Endothelial cell of umbilical vein (primary cell): ENCODE results near the gene TRIM2. TPM values are rescaled to one million over a fixed set of nuclear protein-coding genes. Genes with fewer than 3 reads are reported as not detected.

Experiments
- BruUV-seq: library from RNA; stranded (reverse); fragments of 400-500 nt; replicated peaks from 2 replicates; lab custom pipeline; 2021; lab: Mats Ljungman, UMichigan
- CTCF ChIA-PET: fragments of 300-600, 350-600 bp; sonication (Branson Sonifier 250); formaldehyde crosslinking; loops from one replicate; lab custom pipeline; 2021; ENCODE audit warnings: antibody characterized with exemption, inconsistent platforms; lab: Charles Lee
- POLR2A ChIA-PET: fragments of 300-600, 350-600 bp; sonication (Branson Sonifier 250); formaldehyde crosslinking; loops from one replicate; lab custom pipeline; 2021; ENCODE audit warnings: antibody characterized with exemption, inconsistent platforms; lab: Charles Lee
- DNase-seq: peaks from one replicate; pipeline ENCODE4 v3.0.0-alpha.2; 2011; ENCODE audit warnings: low read depth, low spot score
- FAIRE-seq: peaks from 2 replicates; lab custom pipeline; 2011; peaks lifted over from hg19 to GRCh38; lab: Jason Lieb, UNC
- H2AFZ ChIP-seq: 2 replicates; pipeline ENCODE4 v1.6.0; 2012; ENCODE audit warnings: low read depth, low read length, control low read depth, inconsistent platforms
- H3K27ac ChIP-seq: 2 replicates; pipeline ENCODE4 v1.5.1; 2011; ENCODE audit warnings: low read depth, mild to moderate bottlenecking, control low read depth, low read length, moderate library complexity; ENCODE audit not compliant: insufficient read depth
- H3K27me3 ChIP-seq, 2 experiments: 2 replicates each; pipeline versions ENCODE4 v1.6.0 to v1.6.1; 2011; ENCODE audit warnings: low read length in 2 of 2, mixed read lengths in 1 of 2; ENCODE audit not compliant: control insufficient read depth in 2 of 2, insufficient read depth in 2 of 2
- H3K36me3 ChIP-seq, 2 experiments: 2 replicates in 1 of 2; 3 replicates in 1 of 2; pipeline ENCODE4 v1.5.1; 2011; ENCODE audit warnings: low read length in 2 of 2, mild to moderate bottlenecking in 1 of 2, moderate library complexity in 1 of 2; ENCODE audit not compliant: control insufficient read depth in 2 of 2, insufficient read depth in 2 of 2; ENCODE audit errors: extremely low read depth in 1 of 2
- H3K4me1 ChIP-seq: 3 replicates; pipeline ENCODE4 v1.5.1; 2011; ENCODE audit warnings: mild to moderate bottlenecking, low read length; ENCODE audit not compliant: control insufficient read depth, insufficient read depth; ENCODE audit errors: extremely low read depth
- H3K4me2 ChIP-seq: 2 replicates; pipeline ENCODE4 v1.6.1; 2011; ENCODE audit warnings: low read length, control low read depth, mixed read lengths; ENCODE audit not compliant: insufficient read depth
- H3K4me3 ChIP-seq, 3 experiments: fragments of 200-600 bp in 1 of 3; sonication (generic), shearing (Covaris generic) in 1 of 3; replicated peaks in 1 of 3; 2 replicates each; pipeline ENCODE4 v1.5.1; 2011 to 2016; ENCODE audit warnings: control low read depth in 3 of 3, low read length in 3 of 3, mild to moderate bottlenecking in 2 of 3, inconsistent platforms in 1 of 3, low read depth in 1 of 3, moderate library complexity in 1 of 3; ENCODE audit not compliant: insufficient read depth in 1 of 3
- H3K79me2 ChIP-seq: 2 replicates; pipeline ENCODE4 v1.6.0; 2012; ENCODE audit warnings: low read length, inconsistent platforms; ENCODE audit not compliant: control insufficient read depth, insufficient read depth
- H3K9ac ChIP-seq: replicated peaks from 2 replicates; pipeline ENCODE3; 2011; ENCODE audit warnings: low read length, control low read depth; ENCODE audit not compliant: insufficient read depth; ENCODE audit errors: extremely low read depth
- H3K9me1 ChIP-seq: replicated peaks from 3 replicates; pipeline ENCODE4 v1.6.0; 2011; ENCODE audit warnings: mild to moderate bottlenecking, low read length; ENCODE audit not compliant: control insufficient read depth, insufficient read depth; ENCODE audit errors: extremely low read depth
- H3K9me3 ChIP-seq: replicated peaks from 2 replicates; pipeline ENCODE4 v1.5.1; 2012; ENCODE audit warnings: low read length, inconsistent platforms; ENCODE audit not compliant: control insufficient read depth, insufficient read depth
- H4K20me1 ChIP-seq: replicated peaks from 2 replicates; pipeline ENCODE3; 2011; ENCODE audit warnings: mild to moderate bottlenecking, low read length; ENCODE audit not compliant: control insufficient read depth, insufficient read depth; ENCODE audit errors: extremely low read depth
- EZH2 ChIP-seq: IDR thresholded peaks from 2 replicates; pipeline ENCODE4 v1.6.1; 2012; ENCODE audit warnings: borderline replicate concordance, low read depth, mild to moderate bottlenecking, moderate library complexity, low read length, inconsistent platforms; ENCODE audit not compliant: severe bottlenecking
- FOS ChIP-seq: IDR thresholded peaks from 2 replicates; pipeline ENCODE4 v1.6.1; 2011; ENCODE audit warnings: mild to moderate bottlenecking, low read length, moderate library complexity, borderline replicate concordance; ENCODE audit not compliant: insufficient read depth
- GATA2 ChIP-seq: IDR thresholded peaks from 2 replicates; pipeline ENCODE4 v1.7.0; 2011; ENCODE audit warnings: low read depth, mild to moderate bottlenecking, moderate library complexity, mixed read lengths, low read length; ENCODE audit not compliant: insufficient read length, insufficient read depth
- JUN ChIP-seq: IDR thresholded peaks from 2 replicates; pipeline ENCODE4 v1.6.1; 2011; ENCODE audit warnings: borderline replicate concordance, low read depth; ENCODE audit not compliant: insufficient read length, insufficient read depth
- MYC ChIP-seq: IDR thresholded peaks from one replicate; pipeline ENCODE4 v1.6.1; 2011; ENCODE audit warnings: mild to moderate bottlenecking, low read depth, low read length
- POLR2A ChIP-seq: IDR thresholded peaks from 2 replicates; pipeline ENCODE4 v1.6.1; 2012; ENCODE audit warnings: low read depth, mild to moderate bottlenecking, control low read depth, low read length
- POLR2AphosphoS5 ChIP-seq: IDR thresholded peaks from 2 replicates; pipeline ENCODE4 v1.6.1; 2012; ENCODE audit warnings: low read depth, mild to moderate bottlenecking, control low read depth, low read length, moderate library complexity; ENCODE audit not compliant: insufficient read depth
- dilution Hi-C: fragments of 300-500 bp; cut with MboI; formaldehyde crosslinking; loops from one replicate; pipeline ENCODE4 v1.15.0; 2019; ENCODE audit warnings: low sequenced_read_pairs; ENCODE audit not compliant: extremely low pct_ligation_motif_present
- intact Hi-C: fragments of 100-400 bp; cut with micrococcal nuclease; formaldehyde crosslinking; loops from one replicate; pipeline ENCODE4 v1.10.0; 2022
- polyA plus RNA-seq, 4 experiments: library from polyadenylated mRNA; depleted of rRNA in 3 of 4; stranded (reverse) in 3 of 4; unstranded in 1 of 4; fragments of >200 nt; gene quantifications; 2 replicates each; pipeline versions ENCODE4 v1.2.1 to v1.2.3, GENCODE V29; 2011 to 2012; ENCODE audit warnings: missing spikeins in 1 of 4
- total RNA-seq: library from RNA; stranded (reverse); gene quantifications from 2 replicates; pipeline ENCODE4 v1.2.3, GENCODE V29; 2021
- TF ChIP-seq, protein P1 (sequence below): IDR thresholded peaks from 2 replicates; pipeline ENCODE4 v1.6.1; 2011; ENCODE audit not compliant: insufficient read depth, insufficient read length
- TF ChIP-seq, protein P2 (sequence below), 2 donors: IDR thresholded peaks; 1 replicate in 1 of 2; 2 replicates in 1 of 2; pipeline ENCODE4 v1.5.1; 2011; ENCODE audit warnings: low read length in 2 of 2, mild to moderate bottlenecking in 2 of 2, moderate library complexity in 2 of 2, control low read depth in 1 of 2, inconsistent platforms in 1 of 2, low read depth in 1 of 2; ENCODE audit not compliant: insufficient read depth in 1 of 2; ENCODE audit errors: extremely low read depth in 1 of 2

The TRIM2 gene
- total and polyA plus RNA-seq, 2 donors (not counting 3 experiments of a cell fraction or from before 2014, with no cell fraction given), result 6.8 to 19.7 TPM

DNA sequence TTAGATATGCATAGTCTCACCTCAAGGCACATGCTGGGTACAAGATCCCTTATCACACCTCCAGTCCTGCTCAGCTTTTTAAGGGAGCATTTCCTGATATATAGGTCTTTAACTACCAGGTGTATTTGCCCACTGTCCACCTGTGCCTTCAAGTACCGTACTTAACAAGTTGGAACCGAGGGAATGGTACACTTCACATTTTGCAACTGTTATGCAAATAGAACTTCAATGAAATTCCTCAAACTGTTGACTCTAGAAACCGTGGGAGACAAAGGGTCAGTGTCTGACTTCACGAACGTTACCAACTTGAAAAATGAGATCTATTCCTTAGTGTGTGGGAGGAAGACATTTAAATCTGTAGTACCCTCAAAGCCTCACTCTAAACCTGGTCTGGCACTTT lies 5.2 kb downstream of the TRIM2 start:
- Histone ChIP-seq H3K27ac (no peak overlapping the region), H4K20me1 (no peaks in the 10 kb centered on the region), H3K9me1 (no peaks in the 10 kb centered on the region), H3K4me2 (no peak overlapping the region), H3K27me3 (peaks cover 5 to 8% of the 10 kb centered on the region in 2 experiments), H3K79me2 (no peaks in the 10 kb centered on the region), H3K4me1 (no peaks in the 10 kb centered on the region), H3K9ac (no peak overlapping the region), H2AFZ (no peak overlapping the region), H3K36me3 (no peaks in the 10 kb centered on the region), H3K9me3 (no peaks in the 10 kb centered on the region), H3K4me3 (no peak overlapping the region)
- ChIA-PET POLR2A (no interaction called here), CTCF (no interaction called here)
- dilution Hi-C loops, result no loop called here
- DNase-seq (no peak), FAIRE-seq (no peak)
- TF ChIP-seq EZH2 (no peak), POLR2AphosphoS5 (no peak), FOS (no peak), POLR2A (no peak), MYC (no peak), JUN (no peak), GATA2 (no peak)
- TF ChIP-seq, protein P1, sequence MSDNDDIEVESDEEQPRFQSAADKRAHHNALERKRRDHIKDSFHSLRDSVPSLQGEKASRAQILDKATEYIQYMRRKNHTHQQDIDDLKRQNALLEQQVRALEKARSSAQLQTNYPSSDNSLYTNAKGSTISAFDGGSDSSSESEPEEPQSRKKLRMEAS, result no peak
- TF ChIP-seq, protein P2, sequence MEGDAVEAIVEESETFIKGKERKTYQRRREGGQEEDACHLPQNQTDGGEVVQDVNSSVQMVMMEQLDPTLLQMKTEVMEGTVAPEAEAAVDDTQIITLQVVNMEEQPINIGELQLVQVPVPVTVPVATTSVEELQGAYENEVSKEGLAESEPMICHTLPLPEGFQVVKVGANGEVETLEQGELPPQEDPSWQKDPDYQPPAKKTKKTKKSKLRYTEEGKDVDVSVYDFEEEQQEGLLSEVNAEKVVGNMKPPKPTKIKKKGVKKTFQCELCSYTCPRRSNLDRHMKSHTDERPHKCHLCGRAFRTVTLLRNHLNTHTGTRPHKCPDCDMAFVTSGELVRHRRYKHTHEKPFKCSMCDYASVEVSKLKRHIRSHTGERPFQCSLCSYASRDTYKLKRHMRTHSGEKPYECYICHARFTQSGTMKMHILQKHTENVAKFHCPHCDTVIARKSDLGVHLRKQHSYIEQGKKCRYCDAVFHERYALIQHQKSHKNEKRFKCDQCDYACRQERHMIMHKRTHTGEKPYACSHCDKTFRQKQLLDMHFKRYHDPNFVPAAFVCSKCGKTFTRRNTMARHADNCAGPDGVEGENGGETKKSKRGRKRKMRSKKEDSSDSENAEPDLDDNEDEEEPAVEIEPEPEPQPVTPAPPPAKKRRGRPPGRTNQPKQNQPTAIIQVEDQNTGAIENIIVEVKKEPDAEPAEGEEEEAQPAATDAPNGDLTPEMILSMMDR (IDR thresholded peaks at IDR 0.05; ENCODE audit: extremely low read depth in 1 of 2, insufficient read depth in 1 of 2, low read depth in 1 of 2, low read length in 2 of 2), result no peak
- BruUV-seq, result no TSS peak
- intact Hi-C loops, result no loop called here
